ENCODE data around the gene SMYD4.
"Not testable (repeated sequence)": the region's sequence is repeated elsewhere in the genome, so short reads cannot be mapped to it uniquely, and the experiment has no call there.

SMYD4 gene

GRCh38 chr17:1765576-1765975 lies 64.1 kb downstream of the SMYD4 start:
- no peak for DNase-seq (ENCODE audit: low read depth)
- H3K4me3 ChIP-seq (ENCODE audit: low read length), result no peak overlapping the region

GRCh38 chr17:1764705-1765104 lies 65.0 kb downstream of the SMYD4 start:
- H3K4me3 ChIP-seq (ENCODE audit: low read length); DNase-seq (ENCODE audit: low read depth): not testable (repeated sequence)

More at GRCh38 chr17:1765576-1765975, 64.1 kb downstream of the SMYD4 start:
- no peak for TF ChIP-seq CTCF (IDR thresholded peaks at IDR 0.05; ENCODE audit: insufficient read depth, low read depth, low read length, missing control alignments)

- H3K4me3 ChIP-seq (ENCODE audit: low read length), result no peak overlapping the region
- TF ChIP-seq CTCF (IDR thresholded peaks at IDR 0.05; ENCODE audit: insufficient read depth, low read depth, low read length, missing control alignments), result no peak
- peak; percentile 90 for DNase-seq (ENCODE audit: low read depth)
Observed at GRCh38 chr17:1764284-1764683, 65.4 kb downstream of the SMYD4 start.

- TF ChIP-seq CTCF (IDR thresholded peaks at IDR 0.05; ENCODE audit: insufficient read depth, low read depth, low read length, missing control alignments), result no peak
- peak overlapping the region; percentile 45 for H3K4me3 ChIP-seq (ENCODE audit: low read length)
- peak; percentile 36 for DNase-seq (ENCODE audit: low read depth)
Observed at GRCh38 chr17:1762901-1763898, 66.5 kb downstream of the SMYD4 start.

- no peak for DNase-seq (ENCODE audit: low read depth)
- TF ChIP-seq CTCF (IDR thresholded peaks at IDR 0.05; ENCODE audit: insufficient read depth, low read depth, low read length, missing control alignments), result no peak
- peak overlapping the region; percentile 45 for H3K4me3 ChIP-seq (ENCODE audit: low read length)
Observed at GRCh38 chr17:1762233-1762900, 67.3 kb downstream of the SMYD4 start.

GRCh38 chr17:1759529-1759928 lies 70.2 kb downstream of the SMYD4 start:
- no peak for TF ChIP-seq CTCF (IDR thresholded peaks at IDR 0.05; ENCODE audit: insufficient read depth, low read depth, low read length, missing control alignments)
- no peak overlapping the region for H3K4me3 ChIP-seq (ENCODE audit: low read length)
- peak; percentile 82 for DNase-seq (ENCODE audit: low read depth)

- TF ChIP-seq CTCF (IDR thresholded peaks at IDR 0.05; ENCODE audit: insufficient read depth, low read depth, low read length, missing control alignments), result no peak
- DNase-seq (ENCODE audit: low read depth), result no peak
- no peak overlapping the region for H3K4me3 ChIP-seq (ENCODE audit: low read length)
Observed at GRCh38 chr17:1758807-1759206, 70.9 kb downstream of the SMYD4 start.

All from epithelial cell of esophagus (primary cell).